Thyroid gland (tissue), 4 donors: ENCODE results near the gene INO80. TPM values are rescaled to one million over a fixed set of nuclear protein-coding genes. Genes with fewer than 3 reads are reported as not detected.

Experiments
- DNase-seq, 2 donors: peaks; one replicate each; pipeline ENCODE4 v3.0.0-alpha.2; 2019
- H3K27ac ChIP-seq, 3 donors: fragments of 200-600 bp; sonication (generic); 1 replicate in 2 of 3; 2 replicates in 1 of 3; pipeline ENCODE4 v1.5.1; 2016 to 2019; ENCODE audit warnings: mild to moderate bottlenecking in 1 of 3, moderate library complexity in 1 of 3
- H3K27me3 ChIP-seq: fragments of 200-600 bp; sonication (generic); one replicate; pipeline ENCODE4 v1.5.1; 2019
- H3K36me3 ChIP-seq, 2 donors: fragments of 200-600 bp; sonication (generic); one replicate each; pipeline ENCODE4 v1.5.1; 2016 to 2019
- H3K4me1 ChIP-seq, 2 donors: fragments of 200-600 bp; sonication (generic); one replicate each; pipeline ENCODE4 v1.5.1; 2017 to 2019
- H3K4me3 ChIP-seq, 3 donors: fragments of 200-600 bp; sonication (generic); replicated peaks in 1 of 3; 1 replicate in 2 of 3; 2 replicates in 1 of 3; pipeline ENCODE4 v1.5.1; 2016; ENCODE audit warnings: mild to moderate bottlenecking in 1 of 3
- H3K9me3 ChIP-seq: fragments of 200-600 bp; sonication (generic); one replicate; pipeline ENCODE4 v1.5.1; 2017
- CTCF ChIP-seq, 6 experiments: fragments of 200-600 bp in 3 of 6; fragments of 450-650 bp in 3 of 6; sonication (generic) in 3 of 6; IDR thresholded peaks; one replicate each; pipeline ENCODE4 v1.5.1; 2016 to 2019; ENCODE audit warnings: antibody characterized with exemption in 6 of 6, mild to moderate bottlenecking in 2 of 6, inconsistent platforms in 1 of 6, moderate library complexity in 1 of 6
- POLR2A ChIP-seq, 2 donors: fragments of 450-650 bp; IDR thresholded peaks; one replicate each; pipeline ENCODE4 v1.6.1; 2017; ENCODE audit warnings: antibody characterized with exemption in 2 of 2, mild to moderate bottlenecking in 2 of 2, moderate library complexity in 1 of 2
- WGBS, 2 donors: methylation state at CpG; one replicate each; pipeline ENCODE4 v1.1.5; 2017; 5-methylcytosine and 5-hydroxymethylcytosine counted together
- intact Hi-C: fragments of 100-400 bp; cut with DNase I; formaldehyde crosslinking; loops from one replicate; pipeline ENCODE4 v1.15.1; 2023
- total RNA-seq, 4 donors: library from RNA; depleted of rRNA; stranded (reverse); fragments of >200 nt; gene quantifications; one replicate each; pipeline ENCODE4 v1.2.3, GENCODE V29; 2016

The INO80 gene
- total RNA-seq, 4 donors from 2014 or later = 23.2 to 42.6 (median 36.4) TPM

- DNase-seq = no peak
- no peak overlapping the region for H3K4me3 ChIP-seq
- no peaks in the 10 kb centered on the region for H3K27me3 ChIP-seq
- intact Hi-C loops = no loop called here
- H3K4me1 ChIP-seq = no peaks in the 10 kb centered on the region
- TF ChIP-seq CTCF (IDR thresholded peaks at IDR 0.05) (no peak), POLR2A (IDR thresholded peaks at IDR 0.05) (no peak)
- 60 to 80% methylated on average over 2 of the region's 2 CpGs for WGBS, 2 donors
- H3K27ac ChIP-seq = no peak overlapping the region
- no peaks in the 10 kb centered on the region for H3K9me3 ChIP-seq
- H3K36me3 ChIP-seq = no peaks in the 10 kb centered on the region
Measured at GRCh38 chr15:41154412-41154811, 38.3 kb upstream of the INO80 start.

- H3K9me3 ChIP-seq = no peaks in the 10 kb centered on the region
- H3K36me3 ChIP-seq = no peaks in the 10 kb centered on the region
- no peak overlapping the region for H3K4me3 ChIP-seq
- no peak for DNase-seq
- intact Hi-C loops = no loop called here
- no peaks in the 10 kb centered on the region for H3K27me3 ChIP-seq
- WGBS, 2 donors = 91 to 95% methylated on average over 5 of the region's 5 CpGs
- H3K27ac ChIP-seq = no peak overlapping the region
- H3K4me1 ChIP-seq = no peaks in the 10 kb centered on the region
- no peak for TF ChIP-seq CTCF (IDR thresholded peaks at IDR 0.05)
- TF ChIP-seq POLR2A (IDR thresholded peaks at IDR 0.05) = no peak
Measured at GRCh38 chr15:41153733-41154132, 37.7 kb upstream of the INO80 start.

- H3K4me1 ChIP-seq = no peaks in the 10 kb centered on the region
- H3K4me3 ChIP-seq = no peak overlapping the region
- no peaks in the 10 kb centered on the region for H3K27me3 ChIP-seq
- H3K36me3 ChIP-seq = no peaks in the 10 kb centered on the region
- 95 to 98% methylated on average over 25 to 34 of the region's 37 CpGs for WGBS, 2 donors
- H3K27ac ChIP-seq = no peak overlapping the region
- H3K9me3 ChIP-seq = no peaks in the 10 kb centered on the region
- no peak for DNase-seq
- intact Hi-C loops = no loop called here
- TF ChIP-seq POLR2A (IDR thresholded peaks at IDR 0.05) (no peak), CTCF (IDR thresholded peaks at IDR 0.05) (no peak)
Measured at GRCh38 chr15:41151451-41152005, 35.4 kb upstream of the INO80 start.

GRCh38 chr15:41150279-41150678 lies 34.2 kb upstream of the INO80 start:
- Histone ChIP-seq H3K9me3 (no peaks in the 10 kb centered on the region), H3K27me3 (no peaks in the 10 kb centered on the region), H3K27ac (no peak overlapping the region), H3K4me1 (no peaks in the 10 kb centered on the region), H3K36me3 (no peaks in the 10 kb centered on the region), H3K4me3 (no peak overlapping the region)
- 83 to 88% methylated on average over 4 of the region's 4 CpGs for WGBS, 2 donors
- no peak for TF ChIP-seq POLR2A (IDR thresholded peaks at IDR 0.05)
- TF ChIP-seq CTCF (IDR thresholded peaks at IDR 0.05) = no peak
- intact Hi-C loops = no loop called here
- no peak for DNase-seq

- no peak overlapping the region for H3K4me3 ChIP-seq
- no peaks in the 10 kb centered on the region for H3K9me3 ChIP-seq
- no peak overlapping the region for H3K27ac ChIP-seq
- no peaks in the 10 kb centered on the region for H3K27me3 ChIP-seq
- no peaks in the 10 kb centered on the region for H3K36me3 ChIP-seq
- no peak for DNase-seq
- H3K4me1 ChIP-seq = no peaks in the 10 kb centered on the region
- 79 to 80% methylated on average over 2 of the region's 2 CpGs for WGBS, 2 donors
- no peak for TF ChIP-seq CTCF (IDR thresholded peaks at IDR 0.05)
- no peak for TF ChIP-seq POLR2A (IDR thresholded peaks at IDR 0.05)
- intact Hi-C loops = no loop called here
Measured at GRCh38 chr15:41148065-41148464, 32.0 kb upstream of the INO80 start.
